Loucy (cell line): Measurements from ENCODE around the gene KPNA5.

Experiments
- H2AFZ ChIP-seq: fragments of 200-600 bp; sonication (generic); 2 replicates; pipeline ENCODE4 v1.6.0; 2016; ENCODE audit warnings: antibody characterized with exemption, mild to moderate bottlenecking, low read length, moderate library complexity
- H3F3A ChIP-seq: fragments of 200-600 bp; 2 replicates; pipeline ENCODE4 v1.6.0; 2016; ENCODE audit warnings: antibody characterized with exemption, low read depth, mild to moderate bottlenecking
- H3K27me3 ChIP-seq: fragments of 200-600 bp; sonication (generic); 2 replicates; pipeline ENCODE4 v1.6.1; 2014; ENCODE audit warnings: low read length, mild to moderate bottlenecking; ENCODE audit not compliant: insufficient read depth, poor library complexity, severe bottlenecking
- H3K36me3 ChIP-seq: fragments of 200-600 bp; sonication (generic); 2 replicates; pipeline ENCODE4 v1.6.1; 2016; ENCODE audit warnings: low read length; ENCODE audit not compliant: insufficient read depth
- H3K4me1 ChIP-seq: fragments of 200-600 bp; sonication (generic); 2 replicates; pipeline ENCODE4 v1.5.1; 2014; ENCODE audit warnings: low read length, mild to moderate bottlenecking; ENCODE audit not compliant: insufficient read depth, poor library complexity, severe bottlenecking
- H3K4me2 ChIP-seq: fragments of 200-600 bp; sonication (generic); 2 replicates; pipeline ENCODE4 v1.6.0; 2014; ENCODE audit warnings: antibody characterized with exemption, low read length, low read depth, mild to moderate bottlenecking; ENCODE audit not compliant: poor library complexity, severe bottlenecking
- H3K4me3 ChIP-seq: fragments of 200-600 bp; sonication (generic); 2 replicates; pipeline ENCODE4 v1.5.1; 2014; ENCODE audit warnings: low read length, mild to moderate bottlenecking, mixed read lengths; ENCODE audit not compliant: poor library complexity, severe bottlenecking
- H3K79me2 ChIP-seq: fragments of 200-600 bp; sonication (generic); 2 replicates; pipeline ENCODE4 v1.6.1; 2014; ENCODE audit warnings: low read length; ENCODE audit not compliant: insufficient read depth
- H3K9ac ChIP-seq: fragments of 200-600 bp; sonication (generic); 2 replicates; pipeline ENCODE4 v1.6.0; 2014; ENCODE audit warnings: mild to moderate bottlenecking, low read depth, low read length, moderate library complexity; ENCODE audit not compliant: poor library complexity, severe bottlenecking
- H3K9me2 ChIP-seq: fragments of 200-600 bp; sonication (generic); replicated peaks from 2 replicates; pipeline ENCODE4 v1.6.1; 2016; ENCODE audit warnings: low read depth, low read length, mixed read lengths
- H3K9me3 ChIP-seq: fragments of 200-600 bp; sonication (generic); 2 replicates; pipeline ENCODE4 v1.6.1; 2014; ENCODE audit warnings: mild to moderate bottlenecking, antibody characterized with exemption, low read length, low read depth; ENCODE audit not compliant: insufficient read depth
- H4K20me1 ChIP-seq: fragments of 200-600 bp; sonication (generic); 2 replicates; pipeline ENCODE4 v1.6.0; 2014; ENCODE audit warnings: antibody characterized with exemption, low read length, mild to moderate bottlenecking; ENCODE audit not compliant: insufficient read depth, poor library complexity, severe bottlenecking
- EZH2phosphoT487 ChIP-seq: fragments of 200-600 bp; IDR thresholded peaks from 2 replicates; pipeline ENCODE4 v1.6.1; 2018; ENCODE audit warnings: antibody characterized with exemption, mild to moderate bottlenecking, moderate library complexity, borderline replicate concordance
- TF ChIP-seq, protein P1 (sequence below): fragments of 200-600 bp; sonication (generic); conservative IDR thresholded peaks from 2 replicates; pipeline ENCODE4 v1.5.1; 2014; ENCODE audit warnings: mild to moderate bottlenecking, antibody characterized with exemption, low read length

Gene KPNA5

GRCh38 chr6:116772450-116772849, 91.4 kb downstream of the KPNA5 start:
- Histone ChIP-seq H3K9me3 (no peaks in the 10 kb centered on the region), H3K4me2 (no peak overlapping the region), H3K79me2 (no peaks in the 10 kb centered on the region), H4K20me1 (no peaks in the 10 kb centered on the region), H3K9me2 (no peaks in the 10 kb centered on the region), H3F3A (no peaks in the 10 kb centered on the region), H2AFZ (no peak overlapping the region), H3K4me1 (no peaks in the 10 kb centered on the region), H3K36me3 (no peaks in the 10 kb centered on the region), H3K4me3 (no peak overlapping the region), H3K9ac (no peak overlapping the region), H3K27me3 (no peaks in the 10 kb centered on the region)
- no peak for TF ChIP-seq EZH2phosphoT487
- TF ChIP-seq, protein P1, sequence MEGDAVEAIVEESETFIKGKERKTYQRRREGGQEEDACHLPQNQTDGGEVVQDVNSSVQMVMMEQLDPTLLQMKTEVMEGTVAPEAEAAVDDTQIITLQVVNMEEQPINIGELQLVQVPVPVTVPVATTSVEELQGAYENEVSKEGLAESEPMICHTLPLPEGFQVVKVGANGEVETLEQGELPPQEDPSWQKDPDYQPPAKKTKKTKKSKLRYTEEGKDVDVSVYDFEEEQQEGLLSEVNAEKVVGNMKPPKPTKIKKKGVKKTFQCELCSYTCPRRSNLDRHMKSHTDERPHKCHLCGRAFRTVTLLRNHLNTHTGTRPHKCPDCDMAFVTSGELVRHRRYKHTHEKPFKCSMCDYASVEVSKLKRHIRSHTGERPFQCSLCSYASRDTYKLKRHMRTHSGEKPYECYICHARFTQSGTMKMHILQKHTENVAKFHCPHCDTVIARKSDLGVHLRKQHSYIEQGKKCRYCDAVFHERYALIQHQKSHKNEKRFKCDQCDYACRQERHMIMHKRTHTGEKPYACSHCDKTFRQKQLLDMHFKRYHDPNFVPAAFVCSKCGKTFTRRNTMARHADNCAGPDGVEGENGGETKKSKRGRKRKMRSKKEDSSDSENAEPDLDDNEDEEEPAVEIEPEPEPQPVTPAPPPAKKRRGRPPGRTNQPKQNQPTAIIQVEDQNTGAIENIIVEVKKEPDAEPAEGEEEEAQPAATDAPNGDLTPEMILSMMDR: no peak

DNA sequence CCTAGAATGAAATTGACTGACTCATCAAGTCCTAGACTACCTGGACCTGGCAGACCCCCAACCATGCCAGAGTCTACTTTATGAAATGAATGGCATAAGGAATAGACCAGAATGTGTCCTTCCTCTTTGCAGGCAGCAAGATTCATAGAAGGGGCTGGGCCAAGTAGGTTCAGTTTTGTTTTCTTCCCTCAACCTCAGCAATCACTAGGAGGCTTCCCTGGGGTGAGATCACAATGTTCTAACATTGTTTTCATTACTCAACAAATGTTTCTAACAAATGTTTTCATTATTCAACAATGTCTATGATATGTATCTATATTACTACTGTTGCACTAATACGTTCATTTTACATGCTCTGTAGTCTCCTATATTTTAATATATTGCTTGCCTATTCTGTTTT, 92.9 kb downstream of the KPNA5 start:
- Histone ChIP-seq H4K20me1 (no peaks in the 10 kb centered on the region), H3F3A (no peaks in the 10 kb centered on the region)

DNA sequence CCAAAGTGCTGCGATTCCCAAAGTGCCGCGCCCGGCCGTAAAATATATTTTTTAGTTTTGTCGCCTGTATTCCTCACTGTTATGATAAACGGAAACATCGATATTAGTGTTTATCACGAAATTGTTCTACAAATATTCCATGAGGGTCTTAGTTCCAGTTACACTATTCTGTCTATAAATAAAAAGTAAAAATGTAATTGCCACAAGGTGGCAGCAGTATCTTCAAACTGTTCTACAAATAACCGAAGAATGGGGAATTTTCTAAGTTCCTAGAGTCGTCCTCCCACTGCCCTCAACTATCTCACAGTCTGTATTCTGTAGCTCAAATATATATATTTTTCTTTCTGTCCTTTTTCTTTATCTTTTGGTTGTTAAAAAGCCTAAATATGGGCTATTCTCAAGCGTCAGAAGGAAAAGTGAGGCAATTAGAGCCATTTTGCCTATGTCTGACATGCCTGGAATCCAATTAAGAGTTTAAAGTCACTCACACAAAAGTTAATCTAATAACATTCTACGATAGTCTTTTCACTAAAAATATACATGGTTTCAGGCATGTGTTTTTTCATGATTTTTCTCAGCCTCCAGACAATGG, 98.7 kb downstream of the KPNA5 start:
- H2AFZ ChIP-seq: peak overlapping the region; percentile 94
- H4K20me1 ChIP-seq: no peaks in the 10 kb centered on the region

More for the DNA sequence above, 92.9 kb downstream of the KPNA5 start:
- H3K9ac ChIP-seq: no peak overlapping the region
- H3K9me2 ChIP-seq: no peaks in the 10 kb centered on the region
- no peaks in the 10 kb centered on the region for H3K27me3 ChIP-seq
- TF ChIP-seq EZH2phosphoT487: no peak
- TF ChIP-seq, protein P1: no peak
- no peaks in the 10 kb centered on the region for H3K9me3 ChIP-seq
- no peak overlapping the region for H3K4me2 ChIP-seq
- H3K36me3 ChIP-seq: no peaks in the 10 kb centered on the region
- H2AFZ ChIP-seq: no peak overlapping the region
- H3K4me1 ChIP-seq: no peaks in the 10 kb centered on the region
- H3K79me2 ChIP-seq: no peaks in the 10 kb centered on the region
- H3K4me3 ChIP-seq: no peak overlapping the region

More for the DNA sequence above, 98.7 kb downstream of the KPNA5 start:
- Histone ChIP-seq H3K79me2 (no peaks in the 10 kb centered on the region), H3K9me2 (no peaks in the 10 kb centered on the region), H3K4me3 (peak overlapping the region; percentile 41), H3K9ac (no peak overlapping the region), H3K9me3 (no peaks in the 10 kb centered on the region), H3K36me3 (no peaks in the 10 kb centered on the region), H3F3A (no peaks in the 10 kb centered on the region), H3K27me3 (no peaks in the 10 kb centered on the region), H3K4me2 (peak overlapping the region; percentile 29), H3K4me1 (no peaks in the 10 kb centered on the region)
- TF ChIP-seq, protein P1: peak; percentile 65
- TF ChIP-seq EZH2phosphoT487: no peak
